Renal pelvis (tissue), 4 donors: ENCODE measurements around the gene STUM. TPM values are rescaled to one million over a fixed set of nuclear protein-coding genes. Genes with fewer than 3 reads are reported as not detected.

Experiments used
- DNase-seq: peaks from one replicate; pipeline ENCODE4 v3.0.0-alpha.2; 2013
- polyA plus RNA-seq, 3 donors: library from polyadenylated mRNA; unstranded; fragments of 120-200 nt; gene quantifications; one replicate each; pipeline ENCODE4 v1.2.1, GENCODE V29; 2013; ENCODE audit not compliant: insufficient read length in 3 of 3

The STUM gene
- polyA plus RNA-seq, 3 donors, result 1.7 to 2.3 (median 1.8) TPM

GRCh38 chr1:226654046-226654667 lies 105.6 kb downstream of the STUM start:
- no peak for DNase-seq

- no peak for DNase-seq
These were observed 106.1 kb downstream of the STUM start for GRCh38 chr1:226654668-226655055.

GRCh38 chr1:226655251-226656163 lies 106.9 kb downstream of the STUM start:
- DNase-seq, result no peak

- no peak for DNase-seq
These were observed 107.6 kb downstream of the STUM start for GRCh38 chr1:226656201-226656600.

- DNase-seq, result no peak
These were observed 108.2 kb downstream of the STUM start for GRCh38 chr1:226656601-226657277.

GRCh38 chr1:226657895-226658545 lies 109.5 kb downstream of the STUM start:
- no peak for DNase-seq

GRCh38 chr1:226658546-226659125 lies 110.1 kb downstream of the STUM start:
- DNase-seq, result no peak

Other genes starting within 250 kb of the STUM start
- gene LIN9, start 239.6 kb upstream of the STUM start, polyA plus RNA-seq, result 10 to 100 TPM in 2 of 3 donors, 1 to 10 TPM in 1; 9.9 to 10.5 (median 10.3) TPM
- 100 to 1,000 TPM; 119 to 139 (median 127) TPM for gene PARP1, start 140.7 kb upstream of the STUM start, polyA plus RNA-seq
- gene ITPKB, start 190.5 kb downstream of the STUM start, polyA plus RNA-seq, result 10 to 100 TPM; 23.8 to 25.5 (median 25.0) TPM